Activated CD4-positive, CD25-positive, alpha-beta regulatory T cell treated with anti-CD3 and anti-CD28 coated beads, Interleukin-2, amount 50 U/mL, for 16 hours (primary cell): Measurements from ENCODE around the gene GABRR2.
"Not testable (repeated sequence)": the region's sequence is repeated elsewhere in the genome, so short reads cannot be mapped to it uniquely, and the experiment has no call there.

ENCODE experiments used
- DNase-seq: peaks from one replicate; pipeline ENCODE4 v3.0.0-alpha.2; 2020; ENCODE audit warnings: low read depth, low spot score

The GABRR2 gene

DNA sequence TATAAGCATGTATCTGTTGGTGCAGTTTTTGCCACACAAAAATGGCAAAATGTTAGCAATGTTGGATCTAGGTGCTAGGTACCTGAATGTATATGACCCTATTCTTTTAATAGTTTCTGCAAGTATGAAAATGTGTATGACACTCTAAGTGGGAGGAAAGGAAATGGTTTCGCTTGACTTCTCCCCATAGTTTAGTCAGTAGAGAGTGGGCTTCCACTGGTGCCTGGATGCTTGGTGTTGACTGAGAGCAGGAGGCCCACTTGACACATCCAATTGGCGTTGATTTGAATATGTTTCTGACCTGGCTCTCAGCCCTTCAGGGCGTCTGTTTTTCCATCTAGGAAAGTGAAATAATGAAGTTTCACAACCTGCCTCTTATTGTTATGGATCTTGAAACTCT is 56.2 kb downstream of the GABRR2 start:
- DNase-seq, result no peak

DNA sequence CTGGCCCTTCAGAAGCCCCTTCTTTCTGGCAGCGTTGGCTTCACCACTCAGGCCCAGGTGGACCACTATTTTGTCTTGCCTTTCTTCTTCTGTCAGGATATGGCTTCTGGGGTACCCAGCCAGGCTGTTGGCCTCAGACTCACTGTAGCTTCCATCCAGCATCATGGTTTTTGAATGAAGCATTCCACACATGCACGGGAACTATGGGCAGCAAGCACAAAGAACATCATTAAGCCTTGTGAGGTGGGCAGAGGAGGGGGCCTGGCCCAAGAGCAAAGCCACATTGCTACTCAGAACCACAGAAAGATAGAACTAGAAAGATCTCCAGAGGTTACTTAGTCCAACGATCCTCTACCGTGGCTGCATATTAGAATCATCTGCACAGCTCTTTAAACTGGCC is 57.3 kb downstream of the GABRR2 start:
- no peak for DNase-seq

DNA sequence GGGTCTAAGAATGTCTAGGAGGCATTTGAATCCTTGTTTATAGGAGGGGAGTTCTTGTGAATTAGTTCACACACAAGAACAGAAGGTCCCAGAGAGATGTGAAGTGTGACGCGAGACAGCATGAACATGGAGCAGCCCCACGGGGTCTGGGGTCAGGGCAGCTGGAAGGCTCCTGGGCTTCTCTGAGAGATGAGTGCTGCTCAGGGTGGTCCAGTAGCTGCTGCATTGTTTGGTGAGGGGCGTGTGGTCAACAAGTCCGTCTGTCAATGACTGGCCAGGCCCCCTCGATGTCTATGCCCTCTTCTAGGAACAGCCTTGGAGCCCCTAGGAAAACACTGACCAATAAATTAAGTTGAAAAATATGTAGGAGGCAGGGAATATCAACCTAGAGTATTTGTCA is 57.8 kb downstream of the GABRR2 start:
- no peak for DNase-seq

DNA sequence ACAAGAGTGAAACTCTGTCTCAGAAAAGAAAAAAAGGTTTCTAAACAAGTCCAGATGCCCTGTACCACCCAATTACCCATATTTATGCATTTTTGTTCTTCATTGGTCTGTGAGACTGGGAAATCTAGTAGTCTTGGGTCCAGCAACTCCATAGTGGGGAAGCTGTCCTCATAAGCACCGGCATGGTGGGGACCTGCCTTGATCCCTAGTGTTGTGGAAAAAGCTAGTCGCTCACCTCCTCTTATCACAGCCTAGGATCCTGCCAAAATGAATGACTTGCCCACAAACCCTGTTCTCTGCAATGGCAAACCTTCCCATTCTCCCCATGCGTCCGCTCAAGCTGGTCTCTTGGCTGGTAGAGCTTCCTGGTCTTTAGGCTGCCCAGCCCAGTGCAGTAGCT is 59.7 kb downstream of the GABRR2 start:
- no peak for DNase-seq

DNA sequence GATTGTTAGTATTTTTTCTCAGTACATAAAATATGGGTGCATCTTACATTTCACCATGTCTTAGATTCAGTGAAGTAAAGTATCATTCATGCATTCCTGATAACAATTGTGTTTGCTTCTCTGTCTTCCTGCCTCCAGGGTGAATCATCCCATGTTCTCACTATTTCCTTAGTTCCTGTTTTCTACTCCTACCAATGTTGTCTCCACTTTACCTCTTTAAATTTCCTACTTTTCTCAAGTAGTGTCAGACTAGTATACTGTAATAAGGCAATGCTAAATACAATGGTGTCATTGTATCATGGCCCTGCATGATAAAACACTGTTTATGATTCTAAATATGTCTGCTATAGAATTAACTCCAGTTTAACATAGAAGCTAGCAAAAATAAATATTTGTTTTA is 60.5 kb downstream of the GABRR2 start:
- no peak for DNase-seq

DNA sequence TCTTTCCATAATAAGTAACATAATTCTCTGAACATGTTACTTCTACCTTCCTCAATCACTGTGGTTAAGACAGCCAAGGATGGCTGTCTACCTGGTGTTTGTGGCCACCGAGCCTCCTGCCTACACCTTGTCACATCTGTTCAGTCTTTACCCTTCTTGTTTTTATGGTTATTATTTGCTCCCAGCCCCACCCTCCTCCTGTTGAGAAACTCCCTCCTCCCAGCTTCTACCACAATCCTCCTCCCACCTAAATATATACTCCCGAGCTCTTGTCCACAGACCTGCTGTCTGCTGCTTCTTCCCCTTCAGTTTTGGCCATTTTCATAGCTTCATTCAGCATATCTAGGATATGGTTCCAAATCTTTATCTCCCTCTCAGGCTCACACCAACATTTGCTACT is 62.2 kb downstream of the GABRR2 start:
- DNase-seq, result no peak

DNA sequence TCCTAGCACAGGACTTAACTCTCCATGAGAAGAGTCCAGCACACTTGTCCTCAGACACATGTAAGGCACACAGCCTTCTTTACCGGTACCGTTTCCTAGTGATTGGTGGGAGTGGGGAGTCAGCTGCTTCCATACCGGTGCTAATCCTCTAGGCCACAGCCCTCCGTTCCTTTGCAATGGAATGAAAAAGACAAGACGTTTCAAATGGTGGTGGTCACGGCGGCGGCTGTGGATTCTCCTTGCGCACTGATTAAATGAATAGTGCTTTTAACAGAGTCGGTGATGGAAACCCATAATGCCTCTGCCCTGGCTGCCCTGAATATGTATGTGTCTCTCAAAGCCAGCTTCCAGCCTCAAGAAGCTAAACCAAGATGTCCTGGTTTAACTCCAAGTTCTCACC is 63.1 kb downstream of the GABRR2 start:
- no peak for DNase-seq

DNA sequence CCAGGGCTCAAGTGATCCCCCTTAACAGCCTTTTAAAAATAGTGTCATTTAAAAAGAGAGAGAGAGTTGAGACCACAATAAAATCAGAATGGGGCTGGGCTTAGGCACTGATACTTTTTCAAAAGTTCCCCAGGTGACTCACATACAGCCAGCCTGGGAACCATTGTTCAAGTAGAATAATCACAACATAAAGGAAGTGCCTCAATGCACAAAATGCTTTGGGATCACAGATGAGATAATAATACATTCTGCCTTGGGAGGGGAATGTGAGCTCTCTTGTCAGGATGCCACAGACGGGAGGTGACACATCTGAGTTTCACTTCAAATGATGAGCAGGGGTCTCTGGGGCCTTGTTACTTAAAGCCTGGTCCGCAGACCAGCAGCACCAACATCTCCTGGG is 63.9 kb downstream of the GABRR2 start:
- no peak for DNase-seq

DNA sequence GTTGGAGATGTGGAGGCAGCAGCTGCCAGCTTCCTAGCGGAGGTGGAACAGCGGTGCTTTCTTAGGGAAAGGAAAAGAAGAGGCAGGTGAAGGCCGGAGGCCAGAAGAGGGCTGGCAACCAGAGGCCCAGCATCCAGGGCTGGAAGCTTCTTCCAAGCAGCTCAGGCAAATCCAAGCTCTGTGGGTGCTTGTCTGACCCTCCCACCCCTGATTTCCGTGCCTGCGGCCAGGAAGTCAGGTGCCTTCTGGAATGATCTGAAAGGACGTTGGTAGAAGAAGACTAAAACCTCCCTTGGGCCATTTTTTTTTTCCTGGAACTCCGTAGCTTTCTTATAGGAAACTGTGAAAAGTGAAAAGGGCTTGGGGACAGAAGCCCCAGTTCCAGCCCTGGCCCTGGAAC is 64.9 kb downstream of the GABRR2 start:
- DNase-seq, result no peak

DNA sequence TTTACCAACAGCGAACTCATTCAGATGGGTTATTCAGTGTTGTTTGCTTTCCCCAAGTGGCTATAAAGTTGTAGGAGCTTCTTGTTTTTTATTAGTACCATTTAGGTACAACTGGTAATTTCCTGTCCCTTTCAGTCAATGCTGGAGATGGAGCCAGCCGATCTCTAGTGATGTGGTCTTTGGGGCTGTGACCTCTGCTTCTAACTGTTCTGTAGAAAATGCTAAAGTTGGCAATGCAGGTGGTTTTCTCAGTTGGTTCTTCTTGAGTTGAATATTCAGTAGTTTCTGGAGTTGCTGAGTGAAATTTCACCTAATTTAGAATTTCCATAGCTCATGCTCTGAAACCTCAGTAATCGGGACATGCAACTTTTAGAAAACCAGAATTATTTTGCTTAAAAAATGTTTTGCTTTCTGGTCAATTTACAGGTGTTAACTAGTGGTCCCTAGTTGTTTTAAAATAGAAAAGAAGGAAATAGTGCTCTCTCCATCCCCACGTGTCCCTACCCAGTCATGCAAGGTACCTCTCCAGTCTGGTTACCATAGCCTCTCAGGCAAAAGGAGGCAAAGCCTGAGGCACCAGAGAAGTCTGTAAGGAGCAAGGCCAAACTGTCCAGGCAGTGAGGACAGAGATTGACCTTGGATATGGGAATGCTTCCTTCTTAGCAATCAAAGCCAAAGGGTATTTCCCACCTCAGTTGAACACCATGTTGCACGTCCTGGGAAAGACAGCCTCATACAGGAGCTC is 70.7 kb downstream of the GABRR2 start:
- no peak for DNase-seq

DNA sequence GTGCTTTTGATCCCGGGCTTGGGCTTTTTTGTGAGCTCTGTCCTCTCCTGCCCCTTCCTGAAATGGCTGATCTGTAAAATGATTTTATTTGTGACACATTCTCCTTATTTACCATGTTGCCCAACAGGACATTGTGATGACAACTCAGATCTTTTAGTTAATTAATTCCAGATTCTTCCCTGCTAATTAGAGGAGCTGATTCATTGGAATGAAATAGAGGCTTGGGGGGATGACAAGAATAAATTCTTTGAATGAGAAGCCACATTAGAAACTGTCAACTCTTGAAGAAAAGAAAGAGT is 71.8 kb downstream of the GABRR2 start:
- no peak for DNase-seq

DNA sequence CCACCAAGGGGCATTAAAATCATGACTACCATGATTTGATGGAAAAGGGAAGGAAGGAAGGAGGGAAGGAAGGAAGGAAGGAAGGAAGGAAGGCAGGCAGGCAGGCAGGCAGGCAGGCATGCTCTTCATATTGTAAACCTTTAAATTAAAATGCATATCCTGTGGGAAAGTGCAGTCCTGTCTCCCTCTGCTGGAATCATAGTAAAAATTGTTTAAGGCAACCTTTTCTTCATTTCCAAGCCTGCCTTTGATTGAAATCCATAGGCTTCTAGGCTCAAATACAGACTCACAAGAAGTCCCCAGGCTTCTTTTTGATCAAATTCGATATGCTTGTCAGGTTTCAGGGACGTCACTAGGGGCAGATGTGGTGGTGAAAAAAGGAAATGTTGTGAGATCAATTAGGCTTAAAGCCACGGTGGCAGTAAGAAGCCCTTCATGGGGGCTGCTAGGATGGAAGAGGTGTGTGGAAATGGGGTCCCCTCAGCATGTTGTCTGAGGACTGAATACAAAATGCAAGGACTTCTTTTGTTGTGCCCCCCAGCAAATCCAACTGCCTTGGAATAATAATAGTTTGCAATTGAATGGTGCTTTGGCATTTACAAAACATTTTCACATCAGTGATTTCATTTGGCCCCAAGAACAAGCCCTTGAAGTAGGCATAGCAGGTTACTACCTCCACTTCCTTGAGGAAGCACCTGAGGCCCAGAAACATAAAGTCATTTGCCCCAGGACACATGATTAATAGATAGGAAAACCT is 72.3 kb downstream of the GABRR2 start:
- no peak for DNase-seq

DNA sequence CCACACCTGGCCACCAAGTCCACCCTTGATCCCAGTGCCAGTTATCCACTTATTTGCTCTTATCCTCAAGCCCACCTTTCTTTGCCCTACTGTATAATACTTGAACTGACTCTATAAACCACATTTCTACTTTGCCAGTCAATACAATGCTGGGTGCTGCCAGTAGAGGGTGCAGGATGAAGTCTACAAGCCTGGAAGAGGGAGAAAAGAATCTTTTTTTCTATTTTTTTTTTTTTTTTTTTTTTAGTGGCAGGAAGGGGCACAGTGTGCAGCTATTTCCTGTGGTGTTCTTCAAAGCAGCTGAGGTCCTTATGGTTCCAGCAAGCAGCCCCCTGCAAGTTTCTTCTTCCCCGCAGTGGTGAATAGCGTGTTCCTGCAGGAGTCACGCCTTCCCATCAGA is 75.8 kb downstream of the GABRR2 start:
- DNase-seq, result no peak

DNA sequence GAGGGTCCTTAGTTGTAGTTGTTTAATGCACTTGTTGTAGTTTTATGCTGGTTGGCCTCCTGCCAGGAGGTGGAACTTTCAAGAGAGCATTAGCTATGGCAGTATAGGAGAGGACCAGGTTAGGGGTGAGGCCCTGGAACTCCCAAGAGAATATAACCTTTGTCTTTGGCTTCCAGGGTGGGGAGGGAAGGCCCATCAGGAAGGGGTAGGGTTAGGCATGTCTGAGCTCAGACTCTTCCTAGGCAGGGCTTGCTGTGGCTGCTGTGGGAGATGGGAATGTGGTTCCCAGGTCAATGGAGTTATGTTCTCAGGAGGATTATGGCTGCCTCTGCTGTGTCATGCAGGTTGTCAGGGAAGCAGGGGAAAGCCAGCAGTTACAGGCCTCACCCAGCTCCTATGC is 77.9 kb downstream of the GABRR2 start:
- DNase-seq, result no peak

DNA sequence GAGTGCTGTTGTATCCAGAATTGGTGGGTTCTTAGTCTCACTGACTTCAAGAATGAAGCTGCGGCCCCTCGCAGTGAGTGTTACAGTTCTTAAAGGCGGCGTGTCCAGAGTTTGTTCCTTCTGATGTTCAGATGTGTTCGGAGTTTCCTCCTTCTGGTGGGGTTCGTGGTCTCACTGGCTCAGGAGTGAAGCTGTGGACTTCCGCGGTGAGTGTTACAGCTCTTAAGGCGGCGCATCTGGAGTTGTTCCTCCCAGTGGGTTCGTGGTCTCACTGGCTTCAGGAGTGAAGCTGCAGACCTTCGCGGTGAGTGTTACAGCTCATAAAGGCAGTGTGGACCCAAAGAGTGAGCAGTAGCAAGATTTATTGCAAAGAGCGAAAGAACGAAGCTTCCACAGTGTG is 81.5 kb downstream of the GABRR2 start:
- not testable (repeated sequence) for DNase-seq

DNA sequence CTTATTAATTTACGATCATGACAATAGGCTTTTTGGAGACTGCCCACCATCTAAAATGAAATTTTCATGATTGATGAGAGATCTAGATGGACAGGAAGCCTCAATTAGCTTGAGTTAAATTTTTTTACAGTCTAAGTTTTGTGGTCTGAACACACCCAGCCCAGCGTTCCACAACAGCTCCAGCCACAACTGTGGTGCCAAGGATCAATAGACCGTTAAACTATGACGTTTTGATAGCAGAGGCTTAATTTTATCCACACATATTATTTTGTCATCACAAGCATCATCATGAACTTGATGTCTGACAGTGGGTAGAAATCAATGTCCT is 92.4 kb downstream of the GABRR2 start:
- DNase-seq, result no peak

DNA sequence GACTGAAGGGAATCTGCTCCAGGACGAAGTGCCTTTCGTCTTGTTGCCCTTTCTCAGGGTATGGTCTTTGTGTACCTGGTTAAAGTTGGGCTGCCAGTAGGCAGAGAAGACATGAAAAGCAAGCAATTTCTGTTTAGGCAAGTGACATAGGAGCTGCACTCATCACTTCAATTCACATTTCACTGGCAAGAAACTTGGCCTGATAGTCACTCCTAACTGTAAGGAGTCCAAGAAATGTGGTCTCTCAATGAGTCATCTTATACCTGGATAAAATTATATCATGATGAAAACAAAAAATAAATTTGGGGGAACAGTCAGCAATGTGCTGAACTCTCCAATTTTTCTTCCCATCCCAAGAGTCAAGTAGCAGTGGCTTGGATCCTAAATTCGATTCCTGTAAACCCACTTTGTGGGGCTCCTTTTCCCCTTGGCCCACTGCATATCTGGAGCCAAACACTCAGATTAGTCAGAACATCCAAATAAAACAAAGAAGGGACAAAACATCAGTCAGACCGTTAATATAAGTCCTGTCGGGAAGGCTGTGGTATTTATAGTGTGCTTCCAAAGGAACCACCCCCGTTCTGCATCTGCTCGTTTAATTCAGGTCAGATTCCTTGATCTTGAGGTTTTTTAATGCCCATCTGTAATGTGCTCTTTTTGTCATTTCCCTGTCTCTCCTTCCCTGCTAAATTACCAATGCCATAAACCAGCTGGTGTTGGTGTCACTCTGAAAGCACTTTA is 93.0 kb downstream of the GABRR2 start:
- no peak for DNase-seq

DNA sequence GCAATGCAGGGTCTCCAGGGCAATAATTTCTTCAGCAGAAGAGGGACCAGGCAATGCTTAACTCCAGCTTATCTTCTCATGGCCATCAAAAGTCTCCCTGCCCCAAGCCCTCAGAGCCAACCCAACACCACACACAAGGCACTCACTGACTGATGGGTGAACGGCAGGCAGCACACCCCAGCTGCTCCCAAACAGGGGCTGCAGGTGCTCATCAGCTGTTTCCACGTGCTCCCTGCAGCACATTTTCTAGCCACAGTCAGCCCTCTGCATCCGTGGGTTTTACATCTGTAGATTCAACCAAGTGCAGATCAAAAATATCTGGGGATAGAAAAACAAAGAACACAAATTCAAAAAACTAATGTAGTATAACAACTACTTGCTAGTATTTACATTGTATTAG is 94.0 kb downstream of the GABRR2 start:
- DNase-seq, result no peak

DNA sequence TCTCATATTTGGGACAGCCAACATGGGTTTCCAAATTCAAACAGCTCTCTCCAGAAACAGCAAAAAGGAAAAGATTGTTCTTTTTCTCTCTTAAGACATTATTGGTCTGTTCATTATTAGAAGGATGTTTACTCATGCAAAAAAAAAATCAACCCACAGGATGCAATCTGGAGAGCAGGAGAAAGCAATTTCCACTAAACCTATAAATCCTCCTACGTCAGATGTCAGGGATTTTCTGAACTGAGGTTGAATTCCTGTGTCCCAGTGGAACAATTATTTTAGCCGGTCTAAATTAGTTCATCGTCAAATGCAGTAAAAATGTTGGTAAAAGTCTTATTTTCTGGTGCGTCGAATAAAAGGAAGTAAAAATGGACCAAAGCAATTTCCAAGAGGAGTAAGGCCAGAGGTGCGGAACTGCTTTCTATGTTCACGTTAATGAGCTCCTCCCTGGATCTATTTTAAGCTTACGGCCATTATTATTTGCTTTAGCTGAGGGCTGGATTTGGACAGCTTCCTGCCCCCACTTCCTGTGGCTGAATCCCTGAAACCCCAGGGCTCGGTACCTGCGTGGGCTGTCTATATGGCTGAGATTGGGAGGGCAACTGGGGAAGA is 97.7 kb downstream of the GABRR2 start, which contains the start of gene GABRR1:
Gene GABRR1 (minus strand): TSS at position 60 of the 612 bp plus-strand sequence. CDS start 36 bp downstream, at position 24.
- no peak for DNase-seq

DNA sequence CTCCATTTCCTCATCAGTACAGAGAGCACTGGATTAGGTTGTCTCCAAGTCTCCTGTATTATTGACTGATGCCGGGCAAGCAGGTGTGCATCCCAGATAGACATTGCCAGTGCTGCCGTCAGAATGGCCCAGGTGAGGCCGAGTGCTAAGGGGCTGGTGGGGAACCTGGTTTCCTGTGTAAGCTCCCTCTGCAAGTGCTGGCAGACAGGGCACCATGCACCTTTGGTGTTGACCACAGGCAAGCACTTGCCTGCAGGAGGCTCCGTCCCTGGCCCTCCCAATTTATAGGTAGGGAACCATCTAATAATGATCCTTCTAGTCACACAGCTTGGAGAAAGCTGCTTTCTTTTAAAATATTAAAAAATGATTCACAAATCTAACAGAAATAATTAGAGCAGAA is 98.7 kb downstream of the GABRR2 start:
- no peak for DNase-seq

DNA sequence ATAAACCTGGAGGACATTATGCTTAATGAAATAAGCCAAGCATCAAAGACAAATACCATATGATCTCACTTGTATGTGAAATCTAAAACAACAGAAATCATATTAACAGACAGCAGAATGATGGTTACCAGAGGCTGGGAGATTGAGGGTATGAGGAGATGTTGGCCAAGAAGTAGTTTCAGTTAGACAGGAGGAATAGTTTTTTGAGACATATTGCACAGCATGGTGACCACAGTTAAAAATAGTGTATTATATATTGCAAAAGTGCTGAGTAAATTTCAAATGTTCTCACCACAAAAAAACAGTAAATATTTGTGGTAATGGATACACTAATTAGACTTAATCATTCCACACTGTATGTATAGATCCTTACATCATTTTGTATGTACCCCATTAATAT is 99.7 kb downstream of the GABRR2 start:
- no peak for DNase-seq

DNA sequence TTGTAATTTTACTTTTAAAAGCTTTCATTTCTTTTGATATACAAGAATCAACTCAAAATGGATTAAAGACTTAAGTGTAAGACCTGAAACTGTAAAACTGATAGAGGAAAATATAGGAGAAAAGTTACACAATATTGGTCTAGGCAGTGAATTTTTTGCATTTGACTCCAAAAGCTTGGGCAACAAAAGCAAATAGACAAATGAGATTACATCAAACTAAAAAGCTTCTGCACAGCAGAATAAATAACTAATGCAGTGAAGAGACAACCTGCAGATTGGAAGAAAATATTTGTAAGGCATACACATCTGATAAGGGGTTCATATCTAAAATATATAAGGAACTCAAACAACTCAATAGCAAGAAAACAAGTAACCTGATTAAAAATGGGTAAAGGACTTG is 100.9 kb downstream of the GABRR2 start:
- no peak for DNase-seq

DNA sequence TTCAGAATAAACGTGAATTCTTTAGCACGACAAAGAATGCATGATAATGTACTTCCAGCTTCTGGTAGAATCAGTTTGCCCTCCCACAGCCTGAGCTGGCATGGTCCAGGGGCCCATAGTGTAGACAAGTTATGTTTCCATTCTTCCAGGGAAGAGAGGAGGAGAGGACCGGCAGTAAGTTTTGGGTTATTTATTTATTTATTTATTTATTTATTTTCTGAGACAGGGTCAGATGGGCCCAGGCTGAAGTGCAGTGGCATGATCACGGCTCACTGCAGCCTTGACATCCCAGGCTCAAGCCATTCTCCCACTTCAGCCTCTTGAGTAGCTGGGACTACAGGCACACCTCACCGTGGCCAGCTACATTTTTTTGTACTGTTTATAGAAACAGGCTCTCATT is 102.6 kb downstream of the GABRR2 start:
- no peak for DNase-seq
